Stimulated activated memory B cell treated with anti-CD40 and anti-IgM and Interleukin-4, amounts not matched to agents 10 μg/mL and 1 μg/mL and 100 μg/mL, for 72 hours (primary cell): ENCODE results near the gene DOCK8.
"Not testable (repeated sequence)": the region's sequence is repeated elsewhere in the genome, so short reads cannot be mapped to it uniquely, and the experiment has no call there.

Experiments
- ATAC-seq: fragments of 150-1000 bp; cut with Tn5 transposase; 2 replicates; pipeline ENCODE4 v1.10.0; 2021
- H3K27ac Mint-ChIP-seq: one replicate; pipeline ENCODE4 v1.8.0; 2022; ENCODE audit warnings: mild to moderate bottlenecking, mixed read lengths
- H3K27me3 Mint-ChIP-seq: one replicate; pipeline ENCODE4 v1.8.0; 2022; ENCODE audit warnings: mixed read lengths
- H3K36me3 Mint-ChIP-seq: one replicate; pipeline ENCODE4 v1.8.0; 2022; ENCODE audit warnings: mixed read lengths
- H3K4me1 Mint-ChIP-seq: one replicate; pipeline ENCODE4 v1.8.0; 2022; ENCODE audit warnings: mixed read lengths
- H3K4me3 Mint-ChIP-seq: one replicate; pipeline ENCODE4 v1.8.0; 2022; ENCODE audit warnings: mild to moderate bottlenecking, moderate library complexity, mixed read lengths
- H3K9me3 Mint-ChIP-seq: one replicate; pipeline ENCODE4 v1.8.0; 2022; ENCODE audit warnings: mixed read lengths

DOCK8 gene

GRCh38 chr9:376115-376514, 161.4 kb downstream of the DOCK8 start:
- Mint-ChIP-seq H3K4me3 (no peak overlapping the region), H3K9me3 (no peaks in the 10 kb centered on the region), H3K27me3 (no peaks in the 10 kb centered on the region), H3K4me1 (no peaks in the 10 kb centered on the region), H3K36me3 (peaks cover 60% of the 10 kb centered on the region), H3K27ac (no peak overlapping the region)
- ATAC-seq, result no peak

- Mint-ChIP-seq H3K36me3 (peaks cover 53% of the 10 kb centered on the region), H3K9me3 (no peaks in the 10 kb centered on the region), H3K4me3 (no peak overlapping the region), H3K27me3 (no peaks in the 10 kb centered on the region), H3K4me1 (no peaks in the 10 kb centered on the region), H3K27ac (no peak overlapping the region)
- no peak for ATAC-seq
Observed at GRCh38 chr9:378263-378662, 163.6 kb downstream of the DOCK8 start.

- no peak overlapping the region for H3K4me3 Mint-ChIP-seq
- no peak for ATAC-seq
- no peaks in the 10 kb centered on the region for H3K9me3 Mint-ChIP-seq
- H3K36me3 Mint-ChIP-seq, result peaks cover 65% of the 10 kb centered on the region
- H3K27me3 Mint-ChIP-seq, result no peaks in the 10 kb centered on the region
- H3K4me1 Mint-ChIP-seq, result no peaks in the 10 kb centered on the region
- peak overlapping the region; percentile 29 for H3K27ac Mint-ChIP-seq
Observed at GRCh38 chr9:382383-382782, 167.7 kb downstream of the DOCK8 start.

GRCh38 chr9:385818-386398, 171.2 kb downstream of the DOCK8 start:
- Mint-ChIP-seq H3K27me3 (no peaks in the 10 kb centered on the region), H3K4me3 (no peak overlapping the region), H3K27ac (no peak overlapping the region), H3K36me3 (peaks cover 61% of the 10 kb centered on the region), H3K4me1 (peaks cover 5% of the 10 kb centered on the region), H3K9me3 (no peaks in the 10 kb centered on the region)
- ATAC-seq, result no peak

GRCh38 chr9:389159-389558, 174.5 kb downstream of the DOCK8 start:
- peaks cover 5% of the 10 kb centered on the region for H3K4me1 Mint-ChIP-seq
- peaks cover 58% of the 10 kb centered on the region for H3K36me3 Mint-ChIP-seq
- ATAC-seq, result peak; percentile 72
- no peak overlapping the region for H3K4me3 Mint-ChIP-seq
- H3K9me3 Mint-ChIP-seq, result no peaks in the 10 kb centered on the region
- no peaks in the 10 kb centered on the region for H3K27me3 Mint-ChIP-seq
- peak overlapping the region; percentile 59 for H3K27ac Mint-ChIP-seq

- Mint-ChIP-seq H3K27ac (peak overlapping the region; percentile 59), H3K4me3 (no peak overlapping the region), H3K9me3 (no peaks in the 10 kb centered on the region), H3K36me3 (peaks cover 54% of the 10 kb centered on the region), H3K27me3 (no peaks in the 10 kb centered on the region), H3K4me1 (peaks cover 5% of the 10 kb centered on the region)
- no peak for ATAC-seq
Observed at GRCh38 chr9:389758-390157, 175.1 kb downstream of the DOCK8 start.

GRCh38 chr9:392077-392804, 177.6 kb downstream of the DOCK8 start:
- no peak overlapping the region for H3K4me3 Mint-ChIP-seq
- H3K36me3 Mint-ChIP-seq, result peaks cover 50% of the 10 kb centered on the region
- H3K4me1 Mint-ChIP-seq, result peaks cover 5% of the 10 kb centered on the region
- ATAC-seq, result no peak
- H3K9me3 Mint-ChIP-seq, result no peaks in the 10 kb centered on the region
- H3K27ac Mint-ChIP-seq, result peak overlapping the region; percentile 23
- H3K27me3 Mint-ChIP-seq, result no peaks in the 10 kb centered on the region

GRCh38 chr9:394347-395052, 179.8 kb downstream of the DOCK8 start:
- Mint-ChIP-seq H3K4me3 (no peak overlapping the region), H3K4me1 (no peaks in the 10 kb centered on the region), H3K36me3 (peaks cover 57% of the 10 kb centered on the region), H3K9me3 (no peaks in the 10 kb centered on the region), H3K27me3 (no peaks in the 10 kb centered on the region), H3K27ac (no peak overlapping the region)
- no peak for ATAC-seq

- Mint-ChIP-seq H3K4me3 (no peak overlapping the region), H3K27me3 (no peaks in the 10 kb centered on the region), H3K36me3 (peaks cover 52% of the 10 kb centered on the region), H3K4me1 (no peaks in the 10 kb centered on the region), H3K9me3 (peaks cover 5% of the 10 kb centered on the region), H3K27ac (no peak overlapping the region)
- ATAC-seq, result no peak
Observed at GRCh38 chr9:396396-396795, 181.7 kb downstream of the DOCK8 start.

- H3K27ac Mint-ChIP-seq, result no peak overlapping the region
- H3K27me3 Mint-ChIP-seq, result no peaks in the 10 kb centered on the region
- H3K9me3 Mint-ChIP-seq, result peaks cover 5% of the 10 kb centered on the region
- peaks cover 61% of the 10 kb centered on the region for H3K36me3 Mint-ChIP-seq
- H3K4me3 Mint-ChIP-seq, result no peak overlapping the region
- ATAC-seq, result no peak
- H3K4me1 Mint-ChIP-seq, result no peaks in the 10 kb centered on the region
Observed at GRCh38 chr9:398085-398484, 183.4 kb downstream of the DOCK8 start.

- Mint-ChIP-seq H3K4me1 (no peaks in the 10 kb centered on the region), H3K4me3 (no peak overlapping the region), H3K27ac (no peak overlapping the region), H3K36me3 (peaks cover 76% of the 10 kb centered on the region), H3K9me3 (peaks cover 5% of the 10 kb centered on the region), H3K27me3 (no peaks in the 10 kb centered on the region)
- no peak for ATAC-seq
Observed at GRCh38 chr9:401223-401622, 186.6 kb downstream of the DOCK8 start.

GRCh38 chr9:404234-404633, 189.6 kb downstream of the DOCK8 start:
- no peaks in the 10 kb centered on the region for H3K27me3 Mint-ChIP-seq
- H3K4me3 Mint-ChIP-seq, result no peak overlapping the region
- peaks cover 86% of the 10 kb centered on the region for H3K36me3 Mint-ChIP-seq
- H3K27ac Mint-ChIP-seq, result no peak overlapping the region
- H3K4me1 Mint-ChIP-seq, result peaks cover 18% of the 10 kb centered on the region
- no peak for ATAC-seq
- peaks cover 5% of the 10 kb centered on the region for H3K9me3 Mint-ChIP-seq

GRCh38 chr9:405341-405740, 190.7 kb downstream of the DOCK8 start:
- Mint-ChIP-seq H3K4me3 (no peak overlapping the region), H3K27me3 (no peaks in the 10 kb centered on the region), H3K36me3 (peaks cover 82% of the 10 kb centered on the region), H3K4me1 (peaks cover 18% of the 10 kb centered on the region), H3K9me3 (peaks cover 2% of the 10 kb centered on the region), H3K27ac (no peak overlapping the region)
- no peak for ATAC-seq

GRCh38 chr9:406886-407654, 192.4 kb downstream of the DOCK8 start:
- Mint-ChIP-seq H3K27me3 (no peaks in the 10 kb centered on the region), H3K27ac (no peak overlapping the region)
- ATAC-seq, result no peak

GRCh38 chr9:409655-410054, 195.0 kb downstream of the DOCK8 start:
- ATAC-seq, H3K27ac Mint-ChIP-seq, H3K4me3 Mint-ChIP-seq, H3K27me3 Mint-ChIP-seq, H3K9me3 Mint-ChIP-seq: not testable (repeated sequence)
- H3K4me1 Mint-ChIP-seq, result peaks cover 18% of the 10 kb centered on the region
- peaks cover 66% of the 10 kb centered on the region for H3K36me3 Mint-ChIP-seq

More at GRCh38 chr9:406886-407654, 192.4 kb downstream of the DOCK8 start:
- Mint-ChIP-seq H3K9me3 (no peaks in the 10 kb centered on the region), H3K4me3 (no peak overlapping the region), H3K36me3 (peaks cover 79% of the 10 kb centered on the region), H3K4me1 (peaks cover 18% of the 10 kb centered on the region)
